Measurements from ENCODE around the gene ELMOD3. TPM values are rescaled to one million over a fixed set of nuclear protein-coding genes. Genes with fewer than 3 reads are reported as not detected.
A peak's percentile ranks its signal among the peaks of the same experiment; 100 is the strongest.

ELMOD3 gene
- total RNA-seq, 1 donor from 2014 or later = 7.1 TPM

DNA sequence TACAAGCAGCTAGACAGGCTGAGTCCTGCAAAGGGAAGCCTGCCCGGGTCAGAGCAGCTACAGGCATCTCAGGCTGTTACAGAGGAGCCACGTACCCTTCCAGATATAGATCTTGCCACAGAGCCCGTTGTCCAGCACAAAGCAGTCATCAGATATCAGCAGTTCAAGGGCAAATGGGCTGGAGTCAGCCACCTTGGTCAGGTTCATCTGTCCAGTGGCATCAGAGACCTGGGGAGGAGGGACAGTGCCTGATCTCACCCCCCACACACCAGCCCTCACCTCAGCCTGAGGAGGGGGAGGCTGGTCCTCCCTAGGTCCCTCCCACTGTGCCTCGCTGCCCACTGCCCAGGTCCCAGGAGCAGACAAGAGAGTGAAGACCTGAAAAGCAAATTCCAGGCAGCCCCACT, 43.4 kb downstream of the ELMOD3 start:
- TF ChIP-seq, protein P1, sequence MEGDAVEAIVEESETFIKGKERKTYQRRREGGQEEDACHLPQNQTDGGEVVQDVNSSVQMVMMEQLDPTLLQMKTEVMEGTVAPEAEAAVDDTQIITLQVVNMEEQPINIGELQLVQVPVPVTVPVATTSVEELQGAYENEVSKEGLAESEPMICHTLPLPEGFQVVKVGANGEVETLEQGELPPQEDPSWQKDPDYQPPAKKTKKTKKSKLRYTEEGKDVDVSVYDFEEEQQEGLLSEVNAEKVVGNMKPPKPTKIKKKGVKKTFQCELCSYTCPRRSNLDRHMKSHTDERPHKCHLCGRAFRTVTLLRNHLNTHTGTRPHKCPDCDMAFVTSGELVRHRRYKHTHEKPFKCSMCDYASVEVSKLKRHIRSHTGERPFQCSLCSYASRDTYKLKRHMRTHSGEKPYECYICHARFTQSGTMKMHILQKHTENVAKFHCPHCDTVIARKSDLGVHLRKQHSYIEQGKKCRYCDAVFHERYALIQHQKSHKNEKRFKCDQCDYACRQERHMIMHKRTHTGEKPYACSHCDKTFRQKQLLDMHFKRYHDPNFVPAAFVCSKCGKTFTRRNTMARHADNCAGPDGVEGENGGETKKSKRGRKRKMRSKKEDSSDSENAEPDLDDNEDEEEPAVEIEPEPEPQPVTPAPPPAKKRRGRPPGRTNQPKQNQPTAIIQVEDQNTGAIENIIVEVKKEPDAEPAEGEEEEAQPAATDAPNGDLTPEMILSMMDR (IDR thresholded peaks at IDR 0.05) = no peak
- Histone ChIP-seq H3K27me3 (no peaks in the 10 kb centered on the region), H3K9me3 (no peaks in the 10 kb centered on the region), H3K4me1 (peaks cover 0 to 3% of the 10 kb centered on the region in 2 donors), H3K27ac (peak overlapping the region; percentile 7 to 18), H3K4me3 (no peak overlapping the region), H3K36me3 (peaks cover 13 to 30% of the 10 kb centered on the region in 2 donors)
- DNase-seq (ENCODE audit: low spot score in 2 of 2) = no peak
- intact Hi-C loops (cut with DNase I) = no loop called here

DNA sequence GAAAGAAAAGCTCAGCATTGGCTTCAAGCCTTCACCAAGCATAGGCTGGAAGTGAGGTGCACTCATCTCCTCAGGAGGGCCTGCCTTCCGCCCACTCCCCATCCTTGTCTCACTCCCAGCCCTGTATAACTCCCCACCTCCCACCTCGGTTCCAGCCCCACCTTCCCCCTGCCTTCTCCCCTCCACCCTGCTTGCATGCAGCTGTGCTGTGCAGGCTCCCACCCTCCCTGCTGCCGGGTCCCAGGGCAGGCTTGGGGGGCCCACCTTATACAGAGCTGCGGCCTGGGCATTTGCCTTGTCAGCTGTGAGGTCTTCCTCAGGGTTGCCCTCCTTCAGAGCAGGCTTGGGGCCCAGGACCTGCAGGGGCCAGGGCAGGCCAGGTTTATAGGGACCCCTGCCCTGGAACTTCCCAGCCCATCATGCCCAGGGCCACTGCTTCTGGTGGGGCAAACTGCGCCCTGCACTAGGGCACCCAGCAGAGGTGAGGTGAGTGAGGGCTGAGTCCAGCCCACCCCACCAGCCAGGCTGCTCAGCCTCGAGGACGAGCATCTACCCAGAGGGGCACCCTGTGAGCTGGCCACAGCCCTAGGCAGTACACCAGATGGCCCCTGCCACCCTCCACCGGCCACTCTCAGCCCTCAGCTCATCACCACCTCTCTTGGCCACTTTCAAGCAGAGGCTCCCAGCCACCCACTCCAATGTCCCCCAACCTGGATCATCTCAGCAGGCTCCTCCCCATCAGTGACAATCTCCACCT, 44.0 kb downstream of the ELMOD3 start:
- TF ChIP-seq, protein P1 (IDR thresholded peaks at IDR 0.05) = no peak
- intact Hi-C loops (cut with DNase I) = no loop called here
- H3K36me3 ChIP-seq = peaks cover 13 to 30% of the 10 kb centered on the region in 2 donors
- H3K4me1 ChIP-seq = peaks cover 0 to 3% of the 10 kb centered on the region in 2 donors
- H3K27me3 ChIP-seq = no peaks in the 10 kb centered on the region
- no peak overlapping the region for H3K27ac ChIP-seq
- no peak for DNase-seq (ENCODE audit: low spot score in 2 of 2)
- H3K4me3 ChIP-seq = no peak overlapping the region
- peaks cover 0 to 1% of the 10 kb centered on the region in 2 donors for H3K9me3 ChIP-seq

DNA sequence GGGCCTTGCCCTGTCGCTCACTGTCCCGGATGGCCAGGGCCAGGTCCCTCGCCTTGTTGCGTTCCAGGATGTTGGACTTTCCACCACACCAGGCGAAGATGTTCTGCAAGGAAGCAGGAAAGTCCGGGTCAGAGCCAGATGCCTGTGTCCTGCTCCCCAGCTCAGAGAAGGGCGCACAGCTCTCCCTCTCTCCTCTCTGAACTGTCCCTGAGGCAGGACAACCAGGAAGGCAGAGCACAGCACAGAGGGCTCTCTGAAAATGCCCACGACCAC, 44.5 kb downstream of the ELMOD3 start:
- Histone ChIP-seq H3K36me3 (peaks cover 13 to 30% of the 10 kb centered on the region in 2 donors), H3K4me1 (peaks cover 0 to 3% of the 10 kb centered on the region in 2 donors), H3K27me3 (no peaks in the 10 kb centered on the region), H3K9me3 (peaks cover 0 to 6% of the 10 kb centered on the region in 2 donors), H3K4me3 (no peak overlapping the region), H3K27ac (no peak overlapping the region)
- TF ChIP-seq, protein P1 (IDR thresholded peaks at IDR 0.05) = no peak
- intact Hi-C loops (cut with DNase I) = no loop called here
- DNase-seq (ENCODE audit: low spot score in 2 of 2) = no peak

DNA sequence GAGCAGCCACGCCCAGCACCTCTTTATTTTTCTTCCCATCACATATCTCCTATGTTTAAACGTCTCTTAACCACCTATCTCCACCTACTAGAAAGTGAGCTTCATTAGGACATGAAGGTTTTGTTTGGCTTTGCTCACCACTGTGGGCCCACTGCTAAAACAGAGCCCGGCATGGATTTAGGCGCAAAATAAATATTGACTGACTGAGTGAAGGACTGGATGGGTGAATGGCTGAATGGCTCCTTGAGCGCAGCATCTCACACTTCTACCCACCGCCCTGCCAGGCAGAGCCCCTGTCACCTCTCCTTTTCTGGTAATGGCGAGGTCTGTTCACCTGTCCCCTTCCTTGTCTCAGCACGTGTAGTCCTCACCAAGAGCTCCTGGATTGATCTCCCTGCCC, 45.5 kb downstream of the ELMOD3 start:
- intact Hi-C loops (cut with DNase I) = no loop called here
- H3K27ac ChIP-seq = no peak overlapping the region

DNA sequence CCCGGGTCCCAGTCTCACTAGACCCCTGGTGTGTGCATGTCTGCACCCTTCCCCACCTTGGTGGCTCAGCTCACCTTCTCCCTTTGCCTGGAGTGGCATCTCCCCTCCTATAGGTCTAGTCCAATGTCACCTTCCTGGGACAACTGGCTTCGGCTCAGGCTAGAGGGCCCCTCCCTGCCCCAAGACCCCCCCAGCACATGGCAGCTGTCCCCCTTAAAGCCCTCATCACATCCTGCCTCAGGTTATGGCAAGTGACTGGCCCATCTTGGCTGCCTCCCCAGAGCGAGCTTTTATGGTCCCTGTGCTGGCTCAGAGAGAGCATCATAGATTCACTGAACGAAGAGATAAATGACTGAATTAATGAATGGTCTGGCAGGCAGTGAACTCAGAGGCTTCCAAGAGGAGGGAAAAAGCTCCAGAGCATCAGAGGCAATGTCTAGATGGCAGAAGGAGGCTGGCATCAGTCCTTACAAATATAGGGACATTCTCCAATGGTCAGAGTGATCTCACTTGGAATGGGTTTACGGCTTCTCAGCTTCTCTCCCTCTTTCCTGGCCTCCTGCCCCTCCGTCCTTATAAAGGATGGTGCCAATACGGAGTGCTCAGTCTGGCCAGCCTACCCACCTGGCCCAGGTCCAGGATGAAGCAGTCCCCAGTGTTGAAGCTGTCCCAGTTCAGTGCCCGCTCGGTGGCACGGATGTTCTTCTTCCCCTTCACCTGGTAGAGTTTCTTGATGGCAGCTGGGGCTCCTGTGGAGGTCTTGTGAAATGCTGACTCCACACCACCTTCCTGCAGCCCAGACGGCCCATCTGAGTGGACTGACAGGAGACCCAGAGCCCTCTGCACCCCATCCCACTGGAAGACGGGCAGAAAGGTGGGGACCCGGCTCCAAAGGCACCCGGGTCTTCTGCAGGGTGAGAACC, 46.2 kb downstream of the ELMOD3 start:
- Histone ChIP-seq H3K36me3 (peaks cover 10 to 24% of the 10 kb centered on the region in 2 donors), H3K4me1 (peaks cover 0 to 3% of the 10 kb centered on the region in 2 donors), H3K27me3 (no peaks in the 10 kb centered on the region), H3K27ac (no peak overlapping the region), H3K9me3 (peaks cover 0 to 6% of the 10 kb centered on the region in 2 donors), H3K4me3 (no peak overlapping the region)
- intact Hi-C loops (cut with DNase I) = no loop called here
- no peak for DNase-seq (ENCODE audit: low spot score in 2 of 2)
- TF ChIP-seq, protein P1 (IDR thresholded peaks at IDR 0.05) = no peak

More for the DNA sequence above, 45.5 kb downstream of the ELMOD3 start:
- Histone ChIP-seq H3K4me3 (no peak overlapping the region), H3K9me3 (peaks cover 0 to 6% of the 10 kb centered on the region in 2 donors), H3K27me3 (no peaks in the 10 kb centered on the region), H3K4me1 (peaks cover 0 to 3% of the 10 kb centered on the region in 2 donors), H3K36me3 (peaks cover 13 to 25% of the 10 kb centered on the region in 2 donors)
- TF ChIP-seq, protein P1 (IDR thresholded peaks at IDR 0.05) = no peak
- DNase-seq (ENCODE audit: low spot score in 2 of 2) = no peak

All from ascending aorta (tissue), 2 donors.